Measurements from ENCODE around the gene FOXK1. TPM values are rescaled to one million over a fixed set of nuclear protein-coding genes. Genes with fewer than 3 reads are reported as not detected.

The FOXK1 gene
- total RNA-seq, 2 donors from 2014 or later, result 34.3 to 62.4 TPM

DNA sequence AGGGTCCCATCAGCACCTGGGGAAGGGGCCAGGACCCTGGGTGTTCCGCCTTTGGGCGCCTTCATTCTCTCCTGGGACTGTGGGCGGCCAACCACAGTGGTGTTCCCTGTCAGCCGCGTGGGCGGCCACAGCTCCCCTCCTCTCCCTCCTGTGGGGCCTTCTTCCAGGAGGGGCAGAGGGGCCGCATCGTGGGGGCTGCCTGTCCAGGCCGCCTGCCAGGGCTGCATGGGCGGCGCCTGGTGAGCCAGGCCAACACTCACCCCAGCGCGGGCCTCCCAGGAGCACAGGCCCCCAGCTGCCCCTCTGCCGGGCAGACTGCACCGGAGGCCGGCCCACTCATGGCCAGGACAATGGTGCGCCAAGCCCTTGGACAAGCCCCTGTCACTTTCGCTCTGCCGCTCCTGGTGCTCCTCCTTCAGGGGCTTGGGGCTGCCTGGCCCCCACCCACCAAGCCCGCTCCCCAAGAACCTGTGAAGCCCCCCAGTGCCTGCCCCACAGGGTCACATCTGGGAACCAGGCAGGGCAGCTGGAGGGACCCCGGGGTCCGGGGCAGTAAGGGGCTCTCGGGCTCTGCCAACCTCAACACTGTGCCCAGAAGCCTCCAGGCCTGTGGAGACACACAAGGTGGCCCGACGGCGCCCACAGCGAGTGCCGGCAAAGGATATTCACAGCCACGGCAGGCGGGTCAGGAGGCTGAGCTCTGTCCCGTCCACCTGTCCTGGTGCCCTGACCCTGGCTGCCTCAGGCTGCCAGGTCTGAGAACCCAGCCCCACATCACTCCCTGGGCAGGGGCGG lies 136.1 kb downstream of the FOXK1 start:
- Histone ChIP-seq H3K27me3 (replicated peaks; ENCODE audit: insufficient read depth) (no peaks in the 10 kb centered on the region), H3K36me3 (no peaks in the 10 kb centered on the region), H3K27ac (no peak overlapping the region), H3K4me3 (no peak overlapping the region), H3K9me3 (no peaks in the 10 kb centered on the region), H3K4me1 (ENCODE audit: control insufficient read depth in 1 of 2, low read depth in 2 of 2) (peaks cover 5 to 14% of the 10 kb centered on the region in 2 donors)
- ATAC-seq (ENCODE audit: insufficient number of reproducible peaks, low FRiP score, low read depth), result no peak
- TF ChIP-seq CTCF (IDR thresholded peaks at IDR 0.05), result no peak
- no peak for DNase-seq (ENCODE audit: low spot score)

GRCh38 chr7:4819560-4820404 lies 137.7 kb downstream of the FOXK1 start:
- DNase-seq (ENCODE audit: low spot score), result no peak
- Histone ChIP-seq H3K9me3 (no peaks in the 10 kb centered on the region), H3K36me3 (no peaks in the 10 kb centered on the region), H3K4me1 (ENCODE audit: control insufficient read depth in 1 of 2, low read depth in 2 of 2) (peaks cover 5 to 14% of the 10 kb centered on the region in 2 donors), H3K27ac (no peak overlapping the region), H3K27me3 (replicated peaks; ENCODE audit: insufficient read depth) (no peaks in the 10 kb centered on the region), H3K4me3 (peak overlapping the region; percentile 36)
- TF ChIP-seq CTCF (IDR thresholded peaks at IDR 0.05), result no peak
- no peak for ATAC-seq (ENCODE audit: insufficient number of reproducible peaks, low FRiP score, low read depth)

DNA sequence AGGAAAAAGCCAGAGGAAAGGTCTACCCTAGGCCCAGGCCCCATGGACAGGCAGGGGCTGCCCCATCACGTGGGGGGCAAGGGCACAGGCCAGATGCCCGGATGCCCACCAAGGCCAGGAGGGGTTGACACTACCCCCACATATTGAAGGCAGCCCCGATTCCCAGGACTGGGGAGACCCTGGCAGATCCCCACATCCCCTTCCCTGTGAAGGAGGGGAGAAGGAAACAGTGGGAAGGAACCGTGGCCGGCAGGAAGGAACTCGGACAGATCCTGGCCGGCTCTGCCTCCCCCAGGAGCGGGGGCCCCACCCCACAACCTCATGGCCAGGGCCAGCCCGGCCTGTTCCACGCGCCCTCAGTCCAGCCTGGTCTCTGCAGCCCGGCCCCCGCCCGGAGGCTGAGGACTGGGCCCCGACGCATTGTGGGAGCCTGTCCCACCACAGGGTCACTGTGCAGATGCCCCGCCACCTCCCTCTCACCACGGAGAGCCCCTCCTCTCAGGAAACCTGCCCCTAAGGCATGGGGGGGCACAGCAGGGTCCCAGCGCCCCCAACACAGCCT lies 138.4 kb downstream of the FOXK1 start:
- H3K4me1 ChIP-seq (ENCODE audit: control insufficient read depth in 1 of 2, low read depth in 2 of 2), result peaks cover 5 to 14% of the 10 kb centered on the region in 2 donors
- H3K4me3 ChIP-seq, result no peak overlapping the region
- DNase-seq (ENCODE audit: low spot score) (no peak), ATAC-seq (ENCODE audit: insufficient number of reproducible peaks, low FRiP score, low read depth) (no peak)
- no peaks in the 10 kb centered on the region for H3K36me3 ChIP-seq
- H3K9me3 ChIP-seq, result no peaks in the 10 kb centered on the region
- TF ChIP-seq CTCF (IDR thresholded peaks at IDR 0.05), result no peak
- H3K27me3 ChIP-seq (replicated peaks; ENCODE audit: insufficient read depth), result no peaks in the 10 kb centered on the region
- H3K27ac ChIP-seq, result no peak overlapping the region

Other genes starting within 250 kb of the FOXK1 start
- gene AP5Z1, start 93.3 kb downstream of the FOXK1 start, total RNA-seq, result 10 to 100 TPM; 40.3 to 42.0 TPM
- 1 to 10 TPM in 1 of 2 donors, under 1 TPM in 1; 0.68 to 1.1 TPM for gene PAPOLB, start 179.7 kb downstream of the FOXK1 start, total RNA-seq
- 10 to 100 TPM in 1 of 2 donors, 1 to 10 TPM in 1; 6.7 to 14.4 TPM for gene RADIL, start 201.4 kb downstream of the FOXK1 start, total RNA-seq